ENCODE measurements around the gene PI4KA.

PI4KA gene

DNA sequence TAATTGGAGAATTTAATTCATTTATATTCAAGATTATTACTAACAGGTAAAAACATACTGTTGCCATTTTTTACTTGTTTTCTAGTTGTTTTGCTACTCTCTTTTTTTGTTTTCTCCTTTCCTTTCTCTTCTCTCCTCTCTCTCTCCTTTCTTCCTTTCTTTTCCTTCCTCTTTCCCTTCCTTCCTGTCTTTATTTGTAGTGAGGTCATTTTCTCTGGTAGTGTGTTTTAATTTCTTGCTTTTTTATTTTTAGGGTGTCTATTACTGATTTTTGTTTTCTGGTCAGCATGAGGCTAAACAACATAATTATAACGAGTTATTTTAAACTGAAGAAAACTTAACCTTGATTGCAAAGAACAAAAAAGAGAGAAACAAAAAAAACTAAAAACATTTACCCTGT, 197.1 kb downstream of the PI4KA start:
- Mint-ChIP-seq H3K27ac (no peak overlapping the region), H3K27me3 (ENCODE audit: low read depth) (peaks cover 56% of the 10 kb centered on the region), H3K4me3 (no peak overlapping the region), H3K9me3 (peaks cover 7% of the 10 kb centered on the region), H3K36me3 (ENCODE audit: low read depth) (no peaks in the 10 kb centered on the region), H3K4me1 (ENCODE audit: low read depth) (no peaks in the 10 kb centered on the region)

DNA sequence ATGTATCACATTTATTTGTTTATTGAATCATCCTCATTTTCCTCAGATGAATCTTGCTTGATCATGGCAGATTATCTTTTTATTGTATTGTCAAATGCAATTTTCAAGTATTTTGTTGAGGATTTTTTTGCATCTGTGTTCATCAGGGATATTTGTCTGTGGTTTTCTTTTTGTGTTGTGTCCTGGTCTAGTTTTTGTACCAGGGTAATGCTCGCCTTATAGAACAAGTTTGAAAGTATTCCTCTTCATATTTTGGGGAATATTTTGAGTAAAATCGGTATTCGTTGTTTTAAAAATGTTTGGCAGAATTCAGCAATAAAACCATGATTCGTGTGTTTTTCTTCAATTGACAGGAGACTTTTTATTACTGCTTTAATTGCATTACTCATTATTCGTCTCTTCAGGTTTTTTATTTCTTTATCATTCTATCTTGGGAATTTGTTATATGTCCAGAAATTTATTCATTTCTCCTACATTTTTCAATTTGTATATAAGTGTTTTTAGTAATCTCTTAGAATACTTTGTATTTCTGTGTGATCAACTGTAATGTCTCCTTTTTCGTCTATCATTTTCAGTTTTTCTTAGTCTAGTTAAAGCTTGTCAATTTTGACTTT, 198.1 kb downstream of the PI4KA start:
- Mint-ChIP-seq H3K36me3 (ENCODE audit: low read depth) (no peaks in the 10 kb centered on the region), H3K4me3 (no peak overlapping the region)

DNA sequence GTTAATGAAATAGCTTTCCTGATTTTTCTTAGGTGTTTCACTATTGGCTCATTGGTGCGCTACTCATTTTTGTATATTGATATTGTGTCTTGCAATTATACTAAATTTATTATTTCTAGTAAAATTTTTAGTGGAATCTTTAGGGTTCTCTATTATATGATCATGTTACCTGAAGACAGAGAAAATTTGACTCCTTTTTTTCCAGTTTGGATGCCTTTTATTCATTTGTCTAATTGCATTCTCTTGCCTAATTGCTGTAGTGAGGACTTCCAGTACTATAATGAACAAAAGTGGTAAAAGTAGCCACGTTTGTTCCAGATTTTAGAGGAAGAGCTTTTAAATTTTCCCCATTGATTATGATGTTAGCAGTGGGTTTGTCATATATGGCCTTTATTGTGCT, 198.7 kb downstream of the PI4KA start:
- H3K36me3 Mint-ChIP-seq (ENCODE audit: low read depth) = no peaks in the 10 kb centered on the region
- peaks cover 7% of the 10 kb centered on the region for H3K9me3 Mint-ChIP-seq
- H3K4me3 Mint-ChIP-seq = no peak overlapping the region
- H3K27me3 Mint-ChIP-seq (ENCODE audit: low read depth) = peaks cover 54% of the 10 kb centered on the region
- no peaks in the 10 kb centered on the region for H3K4me1 Mint-ChIP-seq (ENCODE audit: low read depth)
- no peak overlapping the region for H3K27ac Mint-ChIP-seq

More for the DNA sequence above, 198.1 kb downstream of the PI4KA start:
- Mint-ChIP-seq H3K27me3 (ENCODE audit: low read depth) (peaks cover 54% of the 10 kb centered on the region), H3K9me3 (peaks cover 7% of the 10 kb centered on the region), H3K4me1 (ENCODE audit: low read depth) (no peaks in the 10 kb centered on the region), H3K27ac (no peak overlapping the region)

DNA sequence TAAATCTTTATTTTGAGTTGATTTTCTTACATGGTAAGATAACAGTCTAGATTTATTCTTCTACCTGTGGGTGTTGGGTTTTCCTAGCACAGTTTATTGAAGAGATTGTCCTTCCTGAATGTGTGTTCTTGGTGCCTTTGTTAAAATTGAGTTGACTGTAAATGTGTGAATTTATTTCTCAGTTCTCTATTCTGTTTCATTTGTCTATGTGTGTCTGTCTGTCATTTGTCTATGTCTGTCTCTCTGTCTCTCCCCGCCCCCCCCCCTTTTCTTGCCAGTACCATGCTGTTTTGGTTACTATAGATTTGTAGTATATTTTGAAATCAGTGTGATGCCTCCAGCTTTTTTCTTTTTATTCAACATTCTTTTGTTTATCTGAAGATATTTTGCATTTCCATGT, 199.4 kb downstream of the PI4KA start:
- peaks cover 7% of the 10 kb centered on the region for H3K9me3 Mint-ChIP-seq
- peaks cover 50% of the 10 kb centered on the region for H3K27me3 Mint-ChIP-seq (ENCODE audit: low read depth)
- no peak overlapping the region for H3K27ac Mint-ChIP-seq
- no peaks in the 10 kb centered on the region for H3K36me3 Mint-ChIP-seq (ENCODE audit: low read depth)
- H3K4me3 Mint-ChIP-seq = no peak overlapping the region
- H3K4me1 Mint-ChIP-seq (ENCODE audit: low read depth) = no peaks in the 10 kb centered on the region

GRCh38 chr22:20658433-20659222, 200.0 kb downstream of the PI4KA start:
- no peak overlapping the region for H3K27ac Mint-ChIP-seq

DNA sequence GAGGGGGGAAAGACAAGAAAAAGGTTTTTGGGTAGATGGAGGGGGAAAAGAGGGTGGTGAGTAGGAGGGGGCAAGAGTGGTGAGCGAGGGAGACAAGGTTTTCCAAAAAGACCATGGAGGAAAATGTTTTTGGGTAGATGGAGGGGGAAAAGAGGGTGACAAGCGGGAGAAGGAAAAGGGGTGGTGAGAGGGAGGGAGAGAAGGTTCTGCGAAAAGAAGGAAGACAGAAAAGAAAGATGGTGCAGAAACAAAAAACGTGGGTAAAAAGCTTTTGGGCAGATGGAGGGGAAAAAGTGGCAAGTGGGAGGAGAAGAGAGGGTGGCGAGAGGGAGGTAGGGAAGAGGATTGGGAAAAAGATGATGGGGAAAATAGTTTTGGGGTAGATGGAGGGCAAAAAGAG, 200.6 kb downstream of the PI4KA start:
- Mint-ChIP-seq H3K9me3 (peaks cover under 1% of the 10 kb centered on the region), H3K27me3 (ENCODE audit: low read depth) (peaks cover 47% of the 10 kb centered on the region), H3K36me3 (ENCODE audit: low read depth) (no peaks in the 10 kb centered on the region), H3K4me3 (no peak overlapping the region), H3K27ac (no peak overlapping the region), H3K4me1 (ENCODE audit: low read depth) (no peaks in the 10 kb centered on the region)

More at GRCh38 chr22:20658433-20659222, 200.0 kb downstream of the PI4KA start:
- Mint-ChIP-seq H3K9me3 (peaks cover 7% of the 10 kb centered on the region), H3K36me3 (ENCODE audit: low read depth) (no peaks in the 10 kb centered on the region), H3K4me1 (ENCODE audit: low read depth) (no peaks in the 10 kb centered on the region), H3K27me3 (ENCODE audit: low read depth) (peaks cover 50% of the 10 kb centered on the region), H3K4me3 (no peak overlapping the region)

Measured in T-helper 1 cell treated with Interleukin-12 subunit alpha and Interleukin-12 subunit beta and Interleukin-4 antibody, amounts not matched to agents 30 μg/mL and 1 μg/mL, for 36 hours (primary cell).